HL-60 (cell line): ENCODE measurements around the gene ZNRF1.

Experiments used
- REST ChIP-seq: IDR thresholded peaks from 2 replicates; pipeline ENCODE4 v1.6.1; 2012; ENCODE audit warnings: low read depth; ENCODE audit not compliant: insufficient replicate concordance
- TF ChIP-seq, protein P1 (sequence below): IDR thresholded peaks from one replicate; pipeline ENCODE4 v1.5.1; 2011; ENCODE audit warnings: low read length, control low read depth, inconsistent platforms; ENCODE audit not compliant: insufficient read depth

DNA sequence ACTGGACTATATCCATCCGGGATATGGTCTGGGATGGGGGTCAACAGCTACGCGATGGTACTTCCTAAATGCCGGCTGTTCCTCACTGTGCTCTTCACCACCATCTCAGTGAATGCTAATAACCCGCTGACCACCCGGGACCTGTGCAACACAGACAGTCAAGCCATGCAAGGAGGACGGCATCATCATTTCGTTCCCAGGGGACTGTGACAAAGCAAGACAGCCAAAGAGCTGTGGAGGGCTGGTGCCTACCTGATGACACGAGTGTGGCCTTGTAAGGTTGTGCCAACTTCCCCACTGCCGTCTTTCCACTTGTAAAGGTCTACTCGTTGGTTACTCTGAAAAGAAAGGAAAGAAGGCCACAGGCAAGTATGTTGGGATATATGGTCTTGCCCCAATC is 47.6 kb upstream of the ZNRF1 start:
- TF ChIP-seq, protein P1, sequence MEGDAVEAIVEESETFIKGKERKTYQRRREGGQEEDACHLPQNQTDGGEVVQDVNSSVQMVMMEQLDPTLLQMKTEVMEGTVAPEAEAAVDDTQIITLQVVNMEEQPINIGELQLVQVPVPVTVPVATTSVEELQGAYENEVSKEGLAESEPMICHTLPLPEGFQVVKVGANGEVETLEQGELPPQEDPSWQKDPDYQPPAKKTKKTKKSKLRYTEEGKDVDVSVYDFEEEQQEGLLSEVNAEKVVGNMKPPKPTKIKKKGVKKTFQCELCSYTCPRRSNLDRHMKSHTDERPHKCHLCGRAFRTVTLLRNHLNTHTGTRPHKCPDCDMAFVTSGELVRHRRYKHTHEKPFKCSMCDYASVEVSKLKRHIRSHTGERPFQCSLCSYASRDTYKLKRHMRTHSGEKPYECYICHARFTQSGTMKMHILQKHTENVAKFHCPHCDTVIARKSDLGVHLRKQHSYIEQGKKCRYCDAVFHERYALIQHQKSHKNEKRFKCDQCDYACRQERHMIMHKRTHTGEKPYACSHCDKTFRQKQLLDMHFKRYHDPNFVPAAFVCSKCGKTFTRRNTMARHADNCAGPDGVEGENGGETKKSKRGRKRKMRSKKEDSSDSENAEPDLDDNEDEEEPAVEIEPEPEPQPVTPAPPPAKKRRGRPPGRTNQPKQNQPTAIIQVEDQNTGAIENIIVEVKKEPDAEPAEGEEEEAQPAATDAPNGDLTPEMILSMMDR = no peak
- TF ChIP-seq REST = no peak
